Ascending aorta (tissue), 2 donors: Measurements from ENCODE around the gene FOXO1. TPM values are rescaled to one million over a fixed set of nuclear protein-coding genes. Genes with fewer than 3 reads are reported as not detected.
A peak's percentile ranks its signal among the peaks of the same experiment; 100 is the strongest.

Experiments used
- DNase-seq, 2 donors: peaks; one replicate each; pipeline ENCODE4 v3.0.0-alpha.2; 2019; ENCODE audit warnings: low spot score in 2 of 2
- H3K27ac ChIP-seq, 2 donors: fragments of 200-600 bp; sonication (generic); one replicate each; pipeline ENCODE4 v1.5.1; 2016 to 2017; ENCODE audit warnings: mild to moderate bottlenecking in 1 of 2
- H3K27me3 ChIP-seq: fragments of 200-600 bp; sonication (generic); one replicate; pipeline ENCODE4 v1.5.1; 2017
- H3K36me3 ChIP-seq, 2 donors: fragments of 200-600 bp; sonication (generic); one replicate each; pipeline ENCODE4 v1.5.1; 2016
- H3K4me1 ChIP-seq, 2 donors: fragments of 200-600 bp; sonication (generic); one replicate each; pipeline ENCODE4 v1.5.1; 2016 to 2017; ENCODE audit warnings: mild to moderate bottlenecking in 1 of 2
- H3K4me3 ChIP-seq, 2 donors: fragments of 200-600 bp; sonication (generic); one replicate each; pipeline ENCODE4 v1.5.1; 2016 to 2017; ENCODE audit warnings: mild to moderate bottlenecking in 1 of 2
- H3K9me3 ChIP-seq, 2 donors: fragments of 200-600 bp; sonication (generic); one replicate each; pipeline ENCODE4 v1.5.1; 2016
- intact Hi-C: fragments of 100-400 bp; cut with DNase I; formaldehyde crosslinking; loops from one replicate; pipeline ENCODE4 v1.15.1; 2023
- total RNA-seq: library from RNA; depleted of rRNA; stranded (reverse); fragments of >200 nt; gene quantifications from one replicate; pipeline ENCODE4 v1.1.0, GENCODE V29; 2016
- TF ChIP-seq, protein P1 (sequence below), 3 experiments: fragments of 200-600 bp in 2 of 3; fragments of 450-650 bp in 1 of 3; sonication (generic) in 2 of 3; IDR thresholded peaks; one replicate each; pipeline ENCODE4 v1.5.1; 2016 to 2019; ENCODE audit warnings: antibody characterized with exemption in 3 of 3, mild to moderate bottlenecking in 1 of 3, moderate library complexity in 1 of 3

The FOXO1 gene
- total RNA-seq, 1 donor from 2014 or later, result 65.1 TPM

DNA sequence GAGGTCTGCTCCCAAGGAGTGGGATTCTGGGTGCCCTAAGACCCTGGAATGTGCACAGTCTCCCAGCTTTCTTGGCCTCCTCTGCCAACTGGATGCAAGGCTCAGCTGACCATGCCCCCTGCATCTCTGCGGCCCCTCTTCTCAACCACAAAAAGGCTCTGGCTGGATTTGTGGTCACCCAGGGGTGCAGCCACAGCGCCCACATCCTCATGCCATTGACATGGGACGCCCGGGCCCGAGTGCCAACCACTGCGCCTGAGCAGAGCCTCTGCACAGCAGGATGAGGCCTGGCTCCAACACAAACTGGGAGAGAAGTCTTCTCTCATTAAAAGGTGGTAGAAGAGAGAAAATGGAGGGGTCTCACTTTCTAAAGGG, 103.5 kb downstream of the FOXO1 start:
- Histone ChIP-seq H3K27me3 (no peaks in the 10 kb centered on the region), H3K4me3 (no peak overlapping the region), H3K36me3 (peaks cover 0 to 21% of the 10 kb centered on the region in 2 donors), H3K9me3 (no peaks in the 10 kb centered on the region), H3K27ac (peak overlapping the region in 1 of 2 donors; percentile 38), H3K4me1 (peaks cover 3 to 46% of the 10 kb centered on the region in 2 donors)
- TF ChIP-seq, protein P1, sequence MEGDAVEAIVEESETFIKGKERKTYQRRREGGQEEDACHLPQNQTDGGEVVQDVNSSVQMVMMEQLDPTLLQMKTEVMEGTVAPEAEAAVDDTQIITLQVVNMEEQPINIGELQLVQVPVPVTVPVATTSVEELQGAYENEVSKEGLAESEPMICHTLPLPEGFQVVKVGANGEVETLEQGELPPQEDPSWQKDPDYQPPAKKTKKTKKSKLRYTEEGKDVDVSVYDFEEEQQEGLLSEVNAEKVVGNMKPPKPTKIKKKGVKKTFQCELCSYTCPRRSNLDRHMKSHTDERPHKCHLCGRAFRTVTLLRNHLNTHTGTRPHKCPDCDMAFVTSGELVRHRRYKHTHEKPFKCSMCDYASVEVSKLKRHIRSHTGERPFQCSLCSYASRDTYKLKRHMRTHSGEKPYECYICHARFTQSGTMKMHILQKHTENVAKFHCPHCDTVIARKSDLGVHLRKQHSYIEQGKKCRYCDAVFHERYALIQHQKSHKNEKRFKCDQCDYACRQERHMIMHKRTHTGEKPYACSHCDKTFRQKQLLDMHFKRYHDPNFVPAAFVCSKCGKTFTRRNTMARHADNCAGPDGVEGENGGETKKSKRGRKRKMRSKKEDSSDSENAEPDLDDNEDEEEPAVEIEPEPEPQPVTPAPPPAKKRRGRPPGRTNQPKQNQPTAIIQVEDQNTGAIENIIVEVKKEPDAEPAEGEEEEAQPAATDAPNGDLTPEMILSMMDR (IDR thresholded peaks at IDR 0.05), result no peak
- DNase-seq, result no peak
- intact Hi-C loops, result no loop called here

DNA sequence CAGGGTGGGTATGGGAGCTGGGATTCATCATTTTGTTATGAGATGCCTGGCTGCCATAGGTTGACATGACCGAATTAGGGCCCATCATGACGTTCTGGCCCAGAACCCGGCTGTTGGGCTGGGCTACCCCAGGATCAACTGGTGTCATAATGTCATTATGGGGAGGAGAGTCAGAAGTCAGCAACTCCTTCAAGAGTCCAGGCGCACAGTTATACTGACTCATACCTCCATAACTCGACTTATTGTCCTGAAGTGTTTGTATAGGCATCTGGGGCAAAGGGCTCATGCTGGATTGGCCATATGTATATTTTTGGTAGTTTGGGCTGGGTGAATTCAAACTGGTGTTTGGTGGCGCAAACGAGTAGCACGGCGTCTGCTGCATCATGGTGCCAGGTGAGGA, 106.5 kb downstream of the FOXO1 start:
- TF ChIP-seq, protein P1 (IDR thresholded peaks at IDR 0.05), result no peak
- Histone ChIP-seq H3K9me3 (no peaks in the 10 kb centered on the region), H3K4me1 (peaks cover 9 to 41% of the 10 kb centered on the region in 2 donors)

DNA sequence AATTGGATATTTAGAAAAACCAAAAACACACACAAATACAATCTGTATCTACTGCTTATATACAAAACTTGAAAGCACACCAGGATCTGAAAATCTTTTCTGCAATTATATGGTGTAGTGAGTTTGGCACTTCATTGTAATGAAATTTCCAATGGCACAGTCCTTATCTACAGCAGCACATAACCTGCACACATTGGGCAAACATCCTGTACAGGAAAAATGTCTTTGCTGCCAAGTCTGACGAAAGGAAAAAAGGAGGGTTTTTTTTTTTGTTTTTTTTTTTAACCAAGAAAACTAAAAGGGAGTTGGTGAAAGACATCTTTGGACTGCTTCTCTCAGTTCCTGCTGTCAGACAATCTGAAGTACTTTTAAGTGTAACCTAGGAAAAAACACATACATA, 107.8 kb downstream of the FOXO1 start:
- Histone ChIP-seq H3K27me3 (no peaks in the 10 kb centered on the region), H3K27ac (peak overlapping the region in 1 of 2 donors; percentile 3), H3K4me3 (no peak overlapping the region), H3K36me3 (peaks cover 0 to 21% of the 10 kb centered on the region in 2 donors), H3K9me3 (no peaks in the 10 kb centered on the region), H3K4me1 (peaks cover 5 to 34% of the 10 kb centered on the region in 2 donors)
- intact Hi-C loops, result no loop called here
- DNase-seq, result no peak
- TF ChIP-seq, protein P1 (IDR thresholded peaks at IDR 0.05), result no peak

More for the DNA sequence above, 106.5 kb downstream of the FOXO1 start:
- no peak overlapping the region for H3K4me3 ChIP-seq
- intact Hi-C loops, result no loop called here
- H3K27me3 ChIP-seq, result no peaks in the 10 kb centered on the region
- no peak for DNase-seq
- H3K27ac ChIP-seq, result peak overlapping the region in 1 of 2 donors; percentile 3
- peaks cover 0 to 21% of the 10 kb centered on the region in 2 donors for H3K36me3 ChIP-seq

DNA sequence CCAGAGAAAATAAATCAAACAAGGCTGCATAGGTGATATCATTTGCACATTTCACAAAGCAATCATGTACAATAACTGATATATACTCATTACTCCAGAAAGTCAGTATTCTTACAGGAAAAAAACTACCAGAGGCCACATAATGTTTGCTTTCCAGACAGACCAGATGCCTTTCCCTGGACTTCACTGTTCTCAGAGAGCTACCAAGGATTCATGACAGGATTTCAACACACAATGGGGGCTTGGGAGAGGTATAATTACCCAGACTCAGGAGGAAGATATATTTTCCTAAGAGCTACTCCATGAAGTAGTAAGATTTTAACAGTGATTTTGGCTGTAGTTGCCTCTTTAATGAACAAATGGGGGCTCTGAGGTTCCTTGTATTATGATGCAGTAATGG, 110.0 kb downstream of the FOXO1 start:
- H3K27me3 ChIP-seq, result no peaks in the 10 kb centered on the region
- no peaks in the 10 kb centered on the region for H3K9me3 ChIP-seq
- TF ChIP-seq, protein P1 (IDR thresholded peaks at IDR 0.05), result no peak
- no peak overlapping the region for H3K27ac ChIP-seq
- H3K36me3 ChIP-seq, result peaks cover 0 to 21% of the 10 kb centered on the region in 2 donors
- no peak overlapping the region for H3K4me3 ChIP-seq
- DNase-seq, result no peak
- H3K4me1 ChIP-seq, result peaks cover 5 to 19% of the 10 kb centered on the region in 2 donors
- intact Hi-C loops, result no loop called here

DNA sequence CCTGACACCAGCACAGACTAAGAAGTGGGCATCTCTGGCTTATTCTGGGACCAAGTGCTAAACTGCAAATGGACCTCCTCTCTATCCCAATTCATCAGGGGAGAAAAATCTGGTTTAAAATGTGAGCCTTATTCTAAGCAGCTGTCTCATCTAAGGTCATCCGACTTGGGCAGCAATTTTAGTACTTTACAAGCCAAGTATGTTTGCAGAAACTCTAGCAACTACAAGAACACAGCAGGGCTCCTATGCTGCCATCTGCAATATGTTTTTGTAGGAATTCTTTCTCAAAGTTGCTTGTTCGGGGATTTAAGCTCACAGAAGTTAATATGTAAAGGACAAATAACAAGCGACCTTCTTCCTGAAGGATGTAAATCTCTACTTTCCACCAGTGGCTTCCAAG, 113.1 kb downstream of the FOXO1 start:
- H3K4me3 ChIP-seq, result no peak overlapping the region
- H3K27me3 ChIP-seq, result no peaks in the 10 kb centered on the region
- intact Hi-C loops, result no loop called here
- no peak overlapping the region for H3K27ac ChIP-seq
- TF ChIP-seq, protein P1 (IDR thresholded peaks at IDR 0.05), result no peak
- peaks cover 5 to 30% of the 10 kb centered on the region in 2 donors for H3K4me1 ChIP-seq
- no peak for DNase-seq
- H3K9me3 ChIP-seq, result no peaks in the 10 kb centered on the region
- H3K36me3 ChIP-seq, result peaks cover 0 to 4% of the 10 kb centered on the region in 2 donors

DNA sequence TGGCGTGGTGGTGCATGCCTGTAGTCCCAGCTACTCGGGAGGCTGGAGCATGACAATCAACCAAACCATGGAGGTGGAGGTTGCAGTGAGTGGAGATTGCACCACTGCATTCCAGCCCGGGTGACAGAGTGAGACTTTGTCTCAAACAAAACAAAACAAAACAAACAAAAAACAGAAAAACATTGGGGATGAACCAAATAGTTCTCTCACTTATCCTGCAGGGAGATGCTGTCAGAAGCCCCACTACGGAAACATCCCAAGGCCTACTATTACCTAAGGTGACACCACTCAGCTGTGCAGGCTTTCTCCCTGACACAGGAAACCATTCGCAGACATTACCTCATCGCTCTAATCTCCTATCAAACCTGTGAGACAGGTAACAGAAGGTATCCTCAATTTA, 113.5 kb downstream of the FOXO1 start:
- Histone ChIP-seq H3K36me3 (no peaks in the 10 kb centered on the region), H3K27ac (no peak overlapping the region), H3K27me3 (no peaks in the 10 kb centered on the region), H3K4me1 (peaks cover 5 to 28% of the 10 kb centered on the region in 2 donors), H3K4me3 (no peak overlapping the region), H3K9me3 (no peaks in the 10 kb centered on the region)
- TF ChIP-seq, protein P1 (IDR thresholded peaks at IDR 0.05), result no peak
- intact Hi-C loops, result no loop called here
- no peak for DNase-seq
